Gastrocnemius medialis (tissue), 4 donors: ENCODE data around the gene DNAJC21. TPM values are rescaled to one million over a fixed set of nuclear protein-coding genes. Genes with fewer than 3 reads are reported as not detected.

ENCODE experiments used
- ATAC-seq, 2 donors: fragments of 150-250 bp; one replicate each; pipeline ENCODE4 v1.9.1; 2016
- DNase-seq, 2 donors: peaks; one replicate each; pipeline ENCODE4 v3.0.0-alpha.2; 2019
- H3K27ac ChIP-seq, 4 donors: fragments of 200-600 bp; sonication (generic); 1 replicate in 1 of 4; 2 replicates in 3 of 4; pipeline ENCODE4 v1.5.1; 2016 to 2018; ENCODE audit warnings: mild to moderate bottlenecking in 2 of 4, moderate library complexity in 1 of 4
- H3K27me3 ChIP-seq, 3 donors: fragments of 200-600 bp; sonication (generic) in 2 of 3; 1 replicate in 1 of 3; 2 replicates in 2 of 3; pipeline versions ENCODE4 v1.5.1 to v1.6.0; 2016 to 2019; ENCODE audit warnings: mild to moderate bottlenecking in 1 of 3, moderate library complexity in 1 of 3
- H3K36me3 ChIP-seq, 2 donors: fragments of 200-600 bp; sonication (generic) in 1 of 2; one replicate each; pipeline ENCODE4 v1.5.1; 2017 to 2018
- H3K4me1 ChIP-seq, 2 donors: fragments of 200-600 bp; sonication (generic) in 1 of 2; one replicate each; pipeline ENCODE4 v1.5.1; 2016 to 2017; ENCODE audit warnings: mild to moderate bottlenecking in 2 of 2
- H3K4me3 ChIP-seq, 4 donors: fragments of 200-600 bp; sonication (generic) in 3 of 4; 1 replicate in 1 of 4; 2 replicates in 3 of 4; pipeline ENCODE4 v1.5.1; 2016 to 2019; ENCODE audit warnings: mild to moderate bottlenecking in 2 of 4
- H3K9me3 ChIP-seq, 3 donors: fragments of 200-600 bp; sonication (generic) in 2 of 3; 1 replicate in 1 of 3; 2 replicates in 2 of 3; pipeline ENCODE4 v1.5.1; 2016 to 2019
- POLR2A ChIP-seq, 2 donors: fragments of 450-650 bp; IDR thresholded peaks; one replicate each; pipeline ENCODE4 v1.6.1; 2017; ENCODE audit warnings: antibody characterized with exemption in 2 of 2, mild to moderate bottlenecking in 2 of 2, moderate library complexity in 2 of 2
- in situ Hi-C, 4 donors: fragments of 200-750 bp; cut with MboI; loops; one replicate each; pipeline versions ENCODE4 v1.15.0 to v1.8.0; 2017; ENCODE audit warnings: low sequenced_read_pairs in 4 of 4
- intact Hi-C: fragments of 100-400 bp; cut with DNase I; formaldehyde crosslinking; loops from one replicate; pipeline ENCODE4 v1.15.1; 2023; ENCODE audit warnings: low total_unique reads
- total RNA-seq, 4 donors: library from RNA; depleted of rRNA; stranded (reverse); fragments of >200 nt; gene quantifications; one replicate each; pipeline versions ENCODE4 v1.1.0 to v1.2.3, GENCODE V29; 2016
- TF ChIP-seq, protein P1 (sequence below), 5 experiments: fragments of 450-650 bp in 3 of 5; fragments of 200-600 bp in 2 of 5; sonication (generic) in 2 of 5; IDR thresholded peaks in 4 of 5; conservative IDR thresholded peaks in 1 of 5; 1 replicate in 4 of 5; 2 replicates in 1 of 5; pipeline ENCODE4 v1.5.1; 2016 to 2019; ENCODE audit warnings: antibody characterized with exemption in 5 of 5, mild to moderate bottlenecking in 3 of 5, moderate library complexity in 3 of 5

Gene DNAJC21
- total RNA-seq, 4 donors from 2014 or later = 40.9 to 81.7 (median 74.7) TPM

DNA sequence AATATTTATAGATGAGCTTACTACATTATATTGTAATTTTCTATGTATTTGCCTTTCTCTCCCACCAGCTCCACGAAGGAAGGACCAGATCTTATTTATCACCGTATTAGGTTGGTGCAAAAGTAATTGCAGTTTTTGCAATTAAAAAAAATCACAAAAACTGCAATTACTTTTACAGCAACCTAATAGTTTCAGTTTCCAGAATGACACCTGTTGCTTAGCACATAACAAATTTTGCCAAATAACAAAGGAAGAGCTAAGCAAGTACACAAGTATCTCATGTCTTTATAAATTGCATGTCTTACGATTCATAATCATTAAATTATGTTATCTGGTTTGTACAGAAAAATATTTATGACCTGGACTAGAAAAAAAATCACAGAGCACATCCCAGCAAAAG lies 72.5 kb downstream of the DNAJC21 start:
- intact Hi-C loops (no loop called here), in situ Hi-C loops (no loop called here)
- TF ChIP-seq, protein P1, sequence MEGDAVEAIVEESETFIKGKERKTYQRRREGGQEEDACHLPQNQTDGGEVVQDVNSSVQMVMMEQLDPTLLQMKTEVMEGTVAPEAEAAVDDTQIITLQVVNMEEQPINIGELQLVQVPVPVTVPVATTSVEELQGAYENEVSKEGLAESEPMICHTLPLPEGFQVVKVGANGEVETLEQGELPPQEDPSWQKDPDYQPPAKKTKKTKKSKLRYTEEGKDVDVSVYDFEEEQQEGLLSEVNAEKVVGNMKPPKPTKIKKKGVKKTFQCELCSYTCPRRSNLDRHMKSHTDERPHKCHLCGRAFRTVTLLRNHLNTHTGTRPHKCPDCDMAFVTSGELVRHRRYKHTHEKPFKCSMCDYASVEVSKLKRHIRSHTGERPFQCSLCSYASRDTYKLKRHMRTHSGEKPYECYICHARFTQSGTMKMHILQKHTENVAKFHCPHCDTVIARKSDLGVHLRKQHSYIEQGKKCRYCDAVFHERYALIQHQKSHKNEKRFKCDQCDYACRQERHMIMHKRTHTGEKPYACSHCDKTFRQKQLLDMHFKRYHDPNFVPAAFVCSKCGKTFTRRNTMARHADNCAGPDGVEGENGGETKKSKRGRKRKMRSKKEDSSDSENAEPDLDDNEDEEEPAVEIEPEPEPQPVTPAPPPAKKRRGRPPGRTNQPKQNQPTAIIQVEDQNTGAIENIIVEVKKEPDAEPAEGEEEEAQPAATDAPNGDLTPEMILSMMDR (IDR thresholded peaks at IDR 0.05 in 4 of 5, conservative IDR thresholded peaks at IDR 0.05 in 1 of 5) = no peak
- no peak for TF ChIP-seq POLR2A (IDR thresholded peaks at IDR 0.05)
- H3K27me3 ChIP-seq = no peaks in the 10 kb centered on the region
- DNase-seq (no peak), ATAC-seq (no peak)
- H3K4me1 ChIP-seq = no peaks in the 10 kb centered on the region
- H3K4me3 ChIP-seq = no peak overlapping the region
- H3K9me3 ChIP-seq = no peaks in the 10 kb centered on the region
- H3K27ac ChIP-seq = no peak overlapping the region
- H3K36me3 ChIP-seq = no peaks in the 10 kb centered on the region

DNA sequence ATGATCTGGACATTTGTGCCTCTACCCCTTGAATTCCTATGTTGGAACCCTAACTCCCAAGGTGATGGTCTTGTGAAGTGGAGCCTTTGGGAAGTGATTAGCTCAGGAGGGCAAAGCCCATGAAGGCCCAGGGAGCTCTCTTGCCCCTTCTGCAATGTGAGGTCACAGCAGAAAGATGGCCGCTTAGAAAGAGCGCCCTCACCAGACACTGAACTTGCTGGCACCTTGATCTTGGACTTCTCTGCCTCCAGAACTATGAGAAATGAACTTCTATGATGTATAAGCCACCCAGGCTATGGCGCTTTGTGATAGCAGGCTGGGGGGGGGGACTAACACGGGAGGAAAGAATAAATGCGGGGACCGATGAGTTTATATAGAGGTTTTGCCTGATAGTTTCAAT lies 73.1 kb downstream of the DNAJC21 start:
- Histone ChIP-seq H3K4me3 (no peak overlapping the region), H3K4me1 (no peaks in the 10 kb centered on the region), H3K27ac (no peak overlapping the region), H3K36me3 (no peaks in the 10 kb centered on the region), H3K27me3 (no peaks in the 10 kb centered on the region), H3K9me3 (no peaks in the 10 kb centered on the region)
- in situ Hi-C loops = no loop called here
- no peak for ATAC-seq
- DNase-seq = no peak
- intact Hi-C loops = no loop called here
- TF ChIP-seq, protein P1 (IDR thresholded peaks at IDR 0.05 in 4 of 5, conservative IDR thresholded peaks at IDR 0.05 in 1 of 5) = no peak
- no peak for TF ChIP-seq POLR2A (IDR thresholded peaks at IDR 0.05)

DNA sequence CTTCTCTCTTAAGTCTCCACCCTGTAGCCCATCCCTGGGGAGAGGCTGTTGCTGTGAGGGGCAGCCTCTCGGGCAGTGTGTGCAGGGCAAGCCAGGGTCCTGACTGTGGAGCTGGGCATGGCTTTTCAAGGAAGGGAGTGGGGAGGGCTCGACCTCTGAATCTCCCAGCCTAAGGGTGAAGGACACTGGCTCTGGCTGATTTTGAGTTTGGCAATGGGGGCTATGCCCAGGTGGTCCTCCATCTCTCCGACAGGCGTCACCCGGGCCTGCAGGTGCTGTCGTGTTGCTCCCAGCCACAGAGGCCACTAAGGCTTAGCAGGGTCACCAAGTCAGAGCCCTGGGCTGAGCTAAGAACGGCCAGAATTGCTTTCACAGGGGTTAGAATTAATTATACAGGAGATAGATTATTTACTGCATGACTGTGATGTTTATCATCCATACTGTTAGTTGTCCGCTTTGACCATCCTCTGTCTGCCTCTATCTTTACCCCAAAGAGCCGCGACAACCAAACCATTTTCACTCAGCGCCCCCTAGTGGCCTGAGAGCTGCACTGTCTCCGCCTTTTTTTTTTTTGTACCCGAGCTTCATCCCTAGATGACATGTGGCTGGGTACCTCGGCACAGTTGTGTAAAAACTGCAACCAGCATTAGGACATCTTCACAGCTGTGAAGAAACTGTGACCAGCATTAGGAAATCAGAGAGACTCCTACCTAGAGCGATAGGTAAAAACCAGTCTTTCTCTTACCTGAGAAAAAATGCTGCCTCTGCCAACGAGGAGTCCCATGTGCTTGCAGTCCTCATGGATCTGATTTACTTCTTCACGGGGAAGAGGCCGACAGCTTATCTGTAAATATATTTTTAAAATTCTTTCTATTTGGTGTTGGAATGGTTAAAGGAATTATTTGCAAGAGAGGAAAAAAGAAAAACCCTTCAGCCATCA lies 73.9 kb downstream of the DNAJC21 start:
- H3K27me3 ChIP-seq = no peaks in the 10 kb centered on the region
- intact Hi-C loops (no loop called here), in situ Hi-C loops (no loop called here)
- H3K27ac ChIP-seq = no peak overlapping the region
- TF ChIP-seq POLR2A (IDR thresholded peaks at IDR 0.05) = no peak
- TF ChIP-seq, protein P1 (IDR thresholded peaks at IDR 0.05 in 4 of 5, conservative IDR thresholded peaks at IDR 0.05 in 1 of 5) = peak in 4 of 5 experiments; percentile 23 to 72 (median 65)
- H3K4me3 ChIP-seq = no peak overlapping the region
- DNase-seq = no peak
- ATAC-seq = peak; percentile 27 to 42
- no peaks in the 10 kb centered on the region for H3K36me3 ChIP-seq
- no peaks in the 10 kb centered on the region for H3K9me3 ChIP-seq
- no peaks in the 10 kb centered on the region for H3K4me1 ChIP-seq

DNA sequence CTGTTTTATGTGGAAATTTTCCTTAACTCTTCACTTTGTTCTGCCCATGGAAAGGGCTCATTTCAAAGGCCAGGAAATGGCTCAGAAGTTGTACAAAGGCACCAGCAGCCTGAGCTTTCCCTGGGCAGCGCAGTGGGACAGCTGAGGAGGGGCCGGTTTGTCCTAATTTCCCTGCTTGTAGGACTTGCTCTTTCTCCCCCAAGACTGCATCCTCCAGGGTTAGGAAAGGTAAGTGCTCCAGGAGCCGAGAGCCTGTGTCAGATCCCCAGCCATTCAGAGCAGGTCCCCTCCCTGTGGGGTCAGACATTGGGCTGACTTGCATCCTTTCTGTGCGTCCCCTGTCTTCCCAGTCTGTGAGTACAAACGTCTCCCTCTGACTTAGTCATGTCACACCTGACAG lies 74.8 kb downstream of the DNAJC21 start:
- Histone ChIP-seq H3K4me1 (no peaks in the 10 kb centered on the region), H3K27me3 (no peaks in the 10 kb centered on the region), H3K27ac (no peak overlapping the region), H3K9me3 (no peaks in the 10 kb centered on the region), H3K36me3 (no peaks in the 10 kb centered on the region), H3K4me3 (no peak overlapping the region)
- TF ChIP-seq, protein P1 (IDR thresholded peaks at IDR 0.05 in 4 of 5, conservative IDR thresholded peaks at IDR 0.05 in 1 of 5) = no peak
- no peak for TF ChIP-seq POLR2A (IDR thresholded peaks at IDR 0.05)
- intact Hi-C loops = no loop called here
- ATAC-seq (no peak), DNase-seq (no peak)
- in situ Hi-C loops = no loop called here
